ENCODE measurements around the gene TSBP1. TPM values are rescaled to one million over a fixed set of nuclear protein-coding genes. Genes with fewer than 3 reads are reported as not detected.
"Not testable (repeated sequence)": the region's sequence is repeated elsewhere in the genome, so short reads cannot be mapped to it uniquely, and the experiment has no call there.

The TSBP1 gene
- total and polyA plus RNA-seq, 8 donors: not detected

- Histone ChIP-seq H3K27ac (no peak overlapping the region), H3K36me3 (no peaks in the 10 kb centered on the region), H3K4me1 (no peaks in the 10 kb centered on the region), H3K9me3 (no peaks in the 10 kb centered on the region), H3K4me3 (no peak overlapping the region), H3K27me3 (peaks cover 0 to 4% (median 0%) of the 10 kb centered on the region in 3 donors)
- DNase-seq: no peak
- WGBS, 5 donors: 43 to 80% (median 57%) methylated on average over 1 of the region's 1 CpG
- intact Hi-C loops (cut with DNase I; ENCODE audit: low total_unique reads): no loop called here
- TF ChIP-seq, protein P1, sequence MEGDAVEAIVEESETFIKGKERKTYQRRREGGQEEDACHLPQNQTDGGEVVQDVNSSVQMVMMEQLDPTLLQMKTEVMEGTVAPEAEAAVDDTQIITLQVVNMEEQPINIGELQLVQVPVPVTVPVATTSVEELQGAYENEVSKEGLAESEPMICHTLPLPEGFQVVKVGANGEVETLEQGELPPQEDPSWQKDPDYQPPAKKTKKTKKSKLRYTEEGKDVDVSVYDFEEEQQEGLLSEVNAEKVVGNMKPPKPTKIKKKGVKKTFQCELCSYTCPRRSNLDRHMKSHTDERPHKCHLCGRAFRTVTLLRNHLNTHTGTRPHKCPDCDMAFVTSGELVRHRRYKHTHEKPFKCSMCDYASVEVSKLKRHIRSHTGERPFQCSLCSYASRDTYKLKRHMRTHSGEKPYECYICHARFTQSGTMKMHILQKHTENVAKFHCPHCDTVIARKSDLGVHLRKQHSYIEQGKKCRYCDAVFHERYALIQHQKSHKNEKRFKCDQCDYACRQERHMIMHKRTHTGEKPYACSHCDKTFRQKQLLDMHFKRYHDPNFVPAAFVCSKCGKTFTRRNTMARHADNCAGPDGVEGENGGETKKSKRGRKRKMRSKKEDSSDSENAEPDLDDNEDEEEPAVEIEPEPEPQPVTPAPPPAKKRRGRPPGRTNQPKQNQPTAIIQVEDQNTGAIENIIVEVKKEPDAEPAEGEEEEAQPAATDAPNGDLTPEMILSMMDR (IDR thresholded peaks at IDR 0.05): no peak
- no peak for TF ChIP-seq EP300 (IDR thresholded peaks at IDR 0.05)
- no peak for TF ChIP-seq POLR2A (IDR thresholded peaks at IDR 0.05)
- no peak for TF ChIP-seq POLR2AphosphoS5 (IDR thresholded peaks at IDR 0.05)
These were observed 80.2 kb downstream of the TSBP1 start for GRCh38 chr6:32291543-32291942.

DNA sequence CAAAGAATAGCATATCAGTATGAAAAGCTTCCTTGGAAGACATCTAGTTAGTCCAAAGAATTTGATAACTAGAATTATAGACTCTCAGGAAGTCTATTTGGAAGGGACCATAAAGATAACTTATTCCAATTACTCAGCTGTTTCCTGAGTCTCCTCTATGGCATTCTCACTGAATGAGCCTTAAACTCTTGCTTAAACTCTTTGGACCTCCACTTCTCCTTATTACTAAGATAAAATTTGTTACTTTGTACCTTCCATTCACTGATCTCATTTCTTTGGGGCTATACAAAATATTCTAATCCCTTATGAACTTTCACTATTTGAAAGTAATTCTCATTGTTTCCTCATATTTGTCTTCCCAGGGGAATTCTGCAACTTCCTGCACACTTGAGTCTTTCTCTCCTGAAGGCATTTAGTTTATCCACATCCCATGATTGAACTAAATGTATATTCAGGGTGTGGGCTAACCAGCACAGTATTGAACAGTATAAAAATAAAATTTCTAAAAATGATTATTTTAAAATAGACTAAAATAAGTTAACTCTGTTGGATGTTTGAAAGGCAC lies 80.7 kb downstream of the TSBP1 start:
- H3K27me3 ChIP-seq: peaks cover 0 to 4% (median 0%) of the 10 kb centered on the region in 3 donors
- H3K9me3 ChIP-seq: no peaks in the 10 kb centered on the region
- H3K4me1 ChIP-seq: no peaks in the 10 kb centered on the region
- intact Hi-C loops (cut with DNase I; ENCODE audit: low total_unique reads): no loop called here
- TF ChIP-seq EP300 (IDR thresholded peaks at IDR 0.05): no peak
- TF ChIP-seq POLR2AphosphoS5 (IDR thresholded peaks at IDR 0.05): no peak
- TF ChIP-seq POLR2A (IDR thresholded peaks at IDR 0.05): no peak
- TF ChIP-seq, protein P1 (IDR thresholded peaks at IDR 0.05): no peak
- no peak overlapping the region for H3K27ac ChIP-seq
- no peak overlapping the region for H3K4me3 ChIP-seq
- H3K36me3 ChIP-seq: no peaks in the 10 kb centered on the region
- DNase-seq: no peak

- TF ChIP-seq POLR2AphosphoS5 (IDR thresholded peaks at IDR 0.05) (no peak), EP300 (IDR thresholded peaks at IDR 0.05) (no peak), POLR2A (IDR thresholded peaks at IDR 0.05) (no peak)
- TF ChIP-seq, protein P1 (IDR thresholded peaks at IDR 0.05): no peak
- intact Hi-C loops (cut with DNase I; ENCODE audit: low total_unique reads): no loop called here
- no peaks in the 10 kb centered on the region for H3K4me1 ChIP-seq
- no peaks in the 10 kb centered on the region for H3K9me3 ChIP-seq
- no peak overlapping the region for H3K27ac ChIP-seq
- H3K4me3 ChIP-seq: no peak overlapping the region
- H3K27me3 ChIP-seq: peaks cover 0 to 4% (median 0%) of the 10 kb centered on the region in 3 donors
- 14 to 29% (median 22%) methylated on average over 2 of the region's 2 CpGs for WGBS, 5 donors
- H3K36me3 ChIP-seq: no peaks in the 10 kb centered on the region
- DNase-seq: no peak
These were observed 83.3 kb downstream of the TSBP1 start for GRCh38 chr6:32288426-32288825.

DNA sequence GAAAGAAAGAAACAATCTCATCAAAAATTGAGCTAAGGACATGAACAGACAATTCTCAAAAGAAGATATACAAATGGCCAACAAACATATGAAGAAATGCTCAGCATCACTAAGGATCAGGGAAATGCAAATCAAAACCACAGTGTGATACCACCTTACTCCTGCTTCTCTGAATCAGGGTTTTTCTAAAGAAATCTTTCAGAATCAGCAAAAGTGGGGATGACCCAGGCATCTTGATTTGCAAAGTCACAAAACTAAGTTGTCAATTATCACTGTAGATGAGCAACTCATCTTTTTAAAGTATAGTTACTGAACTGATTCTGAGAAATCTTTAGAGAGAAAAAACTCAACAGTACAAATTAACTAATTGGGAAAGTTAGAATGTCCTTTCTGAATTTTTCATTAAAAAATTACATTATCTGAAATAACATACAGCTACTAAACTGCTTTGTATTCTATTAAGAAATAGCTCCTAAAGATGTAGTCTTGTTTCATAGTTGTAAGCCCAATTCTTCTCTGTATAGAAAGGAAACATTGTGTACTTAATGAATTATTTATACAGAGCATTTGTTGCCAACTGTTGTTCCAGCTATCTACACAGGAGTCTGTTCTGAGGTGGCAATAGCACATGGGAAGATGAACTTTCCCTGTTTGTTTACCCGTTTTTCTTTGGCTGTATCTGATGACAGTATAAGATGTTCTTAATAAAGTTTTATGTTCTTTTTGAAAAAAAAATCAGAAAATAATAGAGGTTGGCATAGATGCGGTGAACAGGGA lies 97.7 kb downstream of the TSBP1 start:
- intact Hi-C loops (cut with DNase I; ENCODE audit: low total_unique reads); H3K27ac ChIP-seq; H3K27me3 ChIP-seq; H3K36me3 ChIP-seq; H3K9me3 ChIP-seq; DNase-seq; H3K4me3 ChIP-seq; H3K4me1 ChIP-seq: not testable (repeated sequence)
- 84 to 93% (median 88%) methylated on average over 2 of the region's 2 CpGs for WGBS, 5 donors

GRCh38 chr6:32271429-32271828 lies 100.3 kb downstream of the TSBP1 start:
- Histone ChIP-seq H3K9me3 (no peaks in the 10 kb centered on the region), H3K4me3 (no peak overlapping the region), H3K27me3 (no peaks in the 10 kb centered on the region), H3K27ac (no peak overlapping the region), H3K4me1 (no peaks in the 10 kb centered on the region), H3K36me3 (no peaks in the 10 kb centered on the region)
- 55 to 80% (median 70%) methylated on average over 1 of the region's 1 CpG for WGBS, 5 donors
- intact Hi-C loops (cut with DNase I; ENCODE audit: low total_unique reads): no loop called here
- peak in 1 of 2 donors; percentile 7 for DNase-seq
- TF ChIP-seq POLR2A (IDR thresholded peaks at IDR 0.05) (no peak), EP300 (IDR thresholded peaks at IDR 0.05) (no peak)
- TF ChIP-seq, protein P1 (IDR thresholded peaks at IDR 0.05): no peak

GRCh38 chr6:32268459-32268858 lies 103.2 kb downstream of the TSBP1 start:
- H3K27me3 ChIP-seq; H3K4me1 ChIP-seq; H3K27ac ChIP-seq; H3K36me3 ChIP-seq; DNase-seq; intact Hi-C loops (cut with DNase I; ENCODE audit: low total_unique reads); H3K4me3 ChIP-seq; H3K9me3 ChIP-seq: not testable (repeated sequence)
- WGBS, 5 donors: 69 to 83% (median 80%) methylated on average over 3 of the region's 3 CpGs
